ENCODE measurements around the gene DTNB.
A peak's percentile ranks its signal among the peaks of the same experiment; 100 is the strongest.
"Not testable (repeated sequence)": the region's sequence is repeated elsewhere in the genome, so short reads cannot be mapped to it uniquely, and the experiment has no call there.

The DTNB gene

DNA sequence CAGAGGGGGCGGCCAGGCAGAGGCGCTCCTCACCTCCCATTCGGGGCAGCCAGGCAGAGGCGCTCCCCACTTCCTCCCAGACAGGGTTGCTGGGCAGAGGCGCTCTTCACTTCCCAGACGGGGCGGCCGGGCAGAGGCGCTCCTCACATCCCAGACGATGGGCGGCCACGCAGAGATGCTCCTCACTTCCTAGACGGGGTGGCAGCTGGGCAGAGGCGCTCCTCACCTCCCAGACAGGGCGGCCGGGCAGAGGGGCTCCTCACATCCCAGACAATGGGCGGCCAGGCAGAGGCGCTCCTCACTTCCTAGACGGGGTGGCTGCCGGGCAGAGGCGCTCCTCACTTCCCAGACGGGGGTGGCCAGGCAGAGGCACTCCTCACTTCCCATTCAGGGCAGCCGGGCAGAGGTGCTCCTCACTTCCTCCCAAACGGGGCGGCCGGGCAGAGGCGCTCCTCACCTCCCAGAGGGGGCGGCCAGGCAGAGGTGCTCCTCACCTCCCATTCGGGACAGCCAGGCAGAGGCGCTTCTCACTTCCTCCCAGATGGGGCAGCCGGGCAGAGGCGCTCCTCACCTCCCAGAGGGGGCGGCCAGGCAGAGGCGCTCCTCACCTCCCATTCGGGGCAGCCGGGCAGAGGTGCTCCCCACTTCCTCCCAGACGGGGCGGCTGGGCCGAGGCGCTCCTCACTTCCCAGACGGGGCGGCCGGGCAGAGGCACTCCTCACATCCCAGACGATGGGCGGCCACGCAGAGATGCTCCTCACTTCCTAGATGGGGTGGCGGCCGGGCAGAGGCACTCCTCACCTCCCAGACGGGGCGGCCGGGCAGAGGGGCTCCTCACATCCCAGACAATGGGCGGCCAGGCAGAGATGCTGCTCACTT is 137.7 kb downstream of the DTNB start:
- not testable (repeated sequence) for DNase-seq

DNA sequence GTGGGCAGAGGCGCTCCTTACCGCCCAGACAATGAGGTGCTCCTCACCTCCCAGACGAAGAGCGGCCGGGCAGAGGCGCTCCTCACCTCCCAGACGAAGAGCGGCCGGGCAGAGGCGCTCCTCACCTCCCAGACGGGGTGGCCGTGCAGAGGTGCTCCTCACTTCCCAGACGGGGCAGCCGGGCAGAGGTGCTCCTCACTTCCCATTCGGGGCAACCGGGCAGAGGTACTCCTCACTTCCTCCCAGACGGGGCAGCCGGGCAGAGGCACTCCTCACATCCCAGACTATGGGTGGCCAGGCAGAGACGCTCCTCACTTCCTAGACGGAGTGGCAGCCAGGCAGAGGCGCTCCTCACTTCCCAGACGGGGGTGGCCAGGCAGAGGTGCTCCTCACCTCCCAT is 138.4 kb downstream of the DTNB start:
- DNase-seq: not testable (repeated sequence)

DNA sequence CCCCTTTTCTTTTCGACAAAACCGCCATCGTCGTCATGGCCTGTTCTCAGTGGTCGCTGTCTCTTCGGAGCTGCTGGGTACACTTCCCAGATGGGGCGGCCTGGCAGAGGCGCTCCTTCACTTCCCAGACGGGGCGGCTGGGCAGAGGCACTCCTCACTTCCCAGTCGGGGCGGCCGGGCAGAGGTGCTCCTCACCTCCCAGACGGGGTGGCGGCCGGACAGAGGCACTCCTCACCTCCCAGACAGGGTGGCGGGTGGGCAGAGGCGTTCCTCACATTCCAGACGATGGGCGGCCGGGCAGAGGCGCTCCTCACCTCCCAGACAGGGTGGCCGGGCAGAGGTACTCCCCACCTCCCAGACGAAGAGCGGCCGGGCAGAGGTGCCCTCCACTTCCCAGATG is 138.9 kb downstream of the DTNB start:
- DNase-seq: no peak

DNA sequence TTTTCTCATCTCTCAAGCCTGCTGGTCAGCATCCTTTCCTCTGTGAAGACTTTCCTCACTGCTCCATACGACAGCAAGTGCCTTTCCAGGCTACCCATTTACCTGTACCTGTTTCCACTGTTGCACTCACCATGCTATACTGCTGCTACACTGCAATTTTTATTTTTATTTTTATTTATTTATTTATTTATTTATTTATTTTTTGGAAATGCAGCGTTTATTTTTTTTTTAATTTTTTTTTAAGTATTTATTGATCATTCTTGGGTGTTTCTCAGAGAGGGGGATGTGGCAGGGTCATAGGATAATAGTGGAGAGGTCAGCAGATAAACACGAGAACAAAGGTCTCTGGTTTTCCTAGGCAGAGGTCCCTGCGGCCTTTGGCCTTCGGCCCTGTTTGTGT is 139.6 kb downstream of the DTNB start:
- not testable (repeated sequence) for DNase-seq

DNA sequence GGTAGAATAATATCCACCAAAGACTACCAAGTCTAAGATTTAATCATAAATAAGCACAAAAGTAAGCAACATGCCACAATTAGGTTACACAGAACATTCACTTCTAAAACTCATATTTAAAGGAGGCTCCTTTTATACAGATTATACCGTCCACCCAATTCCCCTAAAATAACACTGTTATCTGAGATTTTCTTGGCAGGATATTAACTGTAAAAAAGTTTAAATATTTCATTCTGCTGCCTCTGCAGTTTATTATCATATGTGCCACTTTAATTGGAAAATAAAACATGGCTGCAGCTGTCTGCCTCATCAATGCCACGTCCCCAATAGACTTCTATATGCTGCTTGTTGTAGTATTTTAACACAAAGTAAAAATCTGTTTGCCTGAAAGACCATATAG is 140.9 kb downstream of the DTNB start:
- no peak for DNase-seq

DNA sequence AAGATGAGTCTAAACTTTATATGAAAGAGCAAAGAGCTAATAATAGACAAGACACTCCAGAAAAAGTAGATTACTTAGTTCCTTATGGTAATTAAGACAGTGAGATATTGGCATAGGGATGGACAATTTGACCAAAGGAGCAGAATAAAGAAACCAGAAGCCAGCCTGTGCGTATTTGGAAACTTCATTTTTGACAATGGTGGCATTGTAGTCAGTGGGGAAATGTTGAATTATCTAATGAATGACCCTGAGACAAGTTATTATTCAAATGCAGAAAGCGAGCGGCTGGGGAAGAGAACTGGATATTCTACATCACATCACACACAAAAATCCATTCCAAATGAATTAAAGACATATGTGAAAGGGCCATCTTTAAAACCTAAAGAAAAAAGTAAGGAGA is 144.3 kb downstream of the DTNB start:
- DNase-seq: no peak

DNA sequence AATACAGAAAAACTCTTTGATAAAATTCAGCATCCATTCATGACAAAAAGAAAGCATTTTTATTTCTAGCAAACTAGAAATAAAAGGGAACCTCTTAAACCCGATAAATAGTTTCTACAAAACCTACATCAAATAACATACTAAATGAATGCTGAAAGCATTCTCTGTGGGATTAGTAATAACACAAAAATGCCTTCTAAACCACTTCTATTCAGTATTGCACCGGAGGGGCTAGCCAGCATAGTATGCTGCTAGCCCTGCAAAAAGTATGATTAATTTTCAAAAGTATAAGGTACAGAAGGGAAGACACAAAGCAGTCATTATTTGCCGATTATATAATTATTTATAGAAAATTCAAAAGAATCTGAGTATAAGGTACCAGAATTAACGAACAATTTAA is 145.2 kb downstream of the DTNB start:
- DNase-seq: no peak

DNA sequence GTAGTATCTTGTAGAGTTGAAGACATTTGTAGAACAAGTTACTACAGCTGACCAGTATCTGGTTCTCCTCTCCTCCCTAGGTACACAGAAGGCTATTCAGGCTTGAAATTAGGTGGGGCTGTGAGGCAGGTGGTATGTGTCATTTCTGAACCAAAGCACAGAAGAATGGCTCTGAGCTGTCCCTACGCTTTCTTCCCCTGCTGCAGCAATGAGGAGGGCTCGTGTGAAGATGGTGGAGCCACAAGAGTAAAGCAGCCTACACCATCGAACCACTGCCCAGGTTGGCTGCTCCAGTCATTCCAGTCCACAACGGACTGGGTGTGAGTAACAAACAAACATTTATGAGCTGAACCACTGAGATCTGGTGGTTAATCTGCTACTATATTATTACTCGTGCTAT is 148.9 kb downstream of the DTNB start:
- no peak for DNase-seq

DNA sequence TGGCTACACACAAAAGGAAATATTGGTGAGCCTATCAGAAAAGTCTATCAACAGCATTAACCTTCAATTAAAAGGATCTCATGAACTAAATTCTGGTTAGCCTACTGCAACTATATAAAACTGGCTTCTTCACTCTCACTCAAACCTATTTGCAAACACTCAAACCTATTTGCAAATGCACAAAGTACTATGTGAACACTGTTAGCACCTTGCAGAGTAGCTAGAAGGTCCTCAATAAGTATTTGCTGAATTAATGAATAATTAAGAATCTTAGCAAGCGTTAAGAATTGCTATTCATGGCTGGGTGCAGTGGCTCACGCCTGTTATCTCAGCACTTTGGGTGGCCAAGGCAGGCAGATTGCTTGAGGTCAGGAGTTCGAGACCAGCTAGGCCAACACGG is 150.3 kb downstream of the DTNB start:
- no peak for DNase-seq

DNA sequence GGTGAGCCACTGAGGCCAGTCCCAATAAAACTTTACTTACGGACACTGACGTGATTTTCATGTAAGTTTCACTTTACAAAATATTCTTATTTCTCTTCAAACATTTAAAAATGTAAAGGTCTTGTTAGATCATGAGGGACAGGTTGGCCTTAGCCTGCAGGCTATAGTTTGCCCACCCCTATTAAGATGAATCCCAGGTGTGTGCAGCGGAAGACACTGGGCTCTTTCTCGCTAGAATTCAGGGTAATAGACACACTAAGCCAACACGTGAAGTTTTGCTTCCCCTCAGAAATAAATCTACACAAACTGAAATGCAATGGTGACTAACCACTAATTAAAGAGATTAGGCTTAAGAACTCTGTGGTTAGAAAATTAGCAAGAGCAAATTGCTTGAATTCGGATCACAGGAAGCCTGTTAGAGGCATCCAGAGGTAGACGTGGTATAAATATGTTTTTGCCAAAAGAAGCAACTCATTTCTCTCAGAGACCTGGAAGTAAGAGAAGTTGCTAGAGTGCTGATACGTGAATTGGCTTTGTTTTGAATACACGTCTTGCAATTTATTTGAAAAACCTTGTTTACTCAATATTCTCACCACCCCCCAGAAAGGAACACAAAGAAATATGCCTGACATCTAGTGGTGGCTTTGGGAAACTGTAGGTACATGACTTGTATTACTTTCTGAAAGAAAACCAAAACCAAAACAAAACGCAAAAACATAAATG is 151.6 kb downstream of the DTNB start:
- peak; percentile 85 for DNase-seq

DNA sequence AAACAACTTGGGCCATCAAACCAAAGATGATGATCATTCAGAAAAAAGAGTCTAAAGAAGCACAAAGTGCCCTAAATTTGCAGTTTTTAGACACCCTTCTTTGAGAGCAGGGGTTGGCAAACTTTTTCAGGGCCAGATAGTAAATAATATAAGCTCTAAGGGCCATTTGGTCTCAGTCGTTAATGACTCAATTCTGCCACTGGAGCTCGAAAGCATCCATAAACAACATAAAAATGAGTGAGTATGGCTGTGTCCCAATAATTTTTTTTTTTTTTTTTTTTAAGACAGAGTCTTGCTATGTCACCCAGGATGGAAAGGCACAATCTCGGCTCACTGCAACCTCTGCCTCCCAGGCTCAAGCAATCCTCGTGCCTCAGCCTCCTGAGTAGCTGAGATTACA is 152.3 kb downstream of the DTNB start:
- DNase-seq: peak; percentile 14

DNA sequence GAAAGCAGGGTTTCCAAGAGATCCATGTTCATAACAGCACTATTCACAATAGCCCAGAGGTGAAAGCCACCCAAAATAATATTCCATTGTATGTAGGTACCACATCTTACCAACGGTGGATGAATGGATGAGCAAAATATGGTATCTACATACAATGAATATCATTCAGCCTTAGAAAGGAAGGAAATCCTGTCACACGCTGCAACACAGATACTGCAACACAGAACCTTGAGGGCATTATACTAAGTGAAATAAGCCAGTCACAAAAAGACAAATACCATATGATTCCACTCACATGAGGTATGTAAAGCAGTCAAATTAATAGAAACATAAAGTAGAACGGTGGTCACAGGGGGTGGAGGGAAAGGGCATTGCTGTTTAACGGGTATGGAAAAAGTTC is 155.7 kb downstream of the DTNB start:
- DNase-seq: no peak

DNA sequence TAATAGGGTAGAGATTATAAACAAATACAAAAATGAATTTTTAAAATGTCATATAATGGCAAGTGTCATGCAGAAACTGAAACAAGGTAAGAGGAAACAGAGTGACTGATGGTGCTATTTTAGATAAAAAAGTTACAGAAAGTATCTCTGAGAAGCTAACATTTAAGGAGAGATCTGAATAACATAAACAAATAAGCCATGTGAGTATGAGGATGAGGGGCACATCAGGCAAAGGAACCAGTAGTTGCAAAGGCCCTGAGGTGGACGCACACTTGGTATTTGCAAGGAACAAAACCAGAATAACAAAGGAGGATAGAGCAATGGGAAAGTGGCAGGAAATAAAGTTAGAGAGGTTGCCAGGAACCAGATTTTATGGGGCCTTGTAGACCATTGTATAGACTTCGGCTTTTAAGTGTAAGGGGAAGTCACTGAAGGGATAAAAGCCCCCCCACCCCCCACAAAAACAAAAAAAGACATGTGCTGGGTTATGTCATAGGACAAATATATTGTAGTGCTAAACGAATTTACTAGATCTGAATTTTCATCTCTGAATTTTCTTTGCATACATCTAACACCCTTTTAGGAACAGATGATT is 159.2 kb downstream of the DTNB start:
- no peak for DNase-seq

DNA sequence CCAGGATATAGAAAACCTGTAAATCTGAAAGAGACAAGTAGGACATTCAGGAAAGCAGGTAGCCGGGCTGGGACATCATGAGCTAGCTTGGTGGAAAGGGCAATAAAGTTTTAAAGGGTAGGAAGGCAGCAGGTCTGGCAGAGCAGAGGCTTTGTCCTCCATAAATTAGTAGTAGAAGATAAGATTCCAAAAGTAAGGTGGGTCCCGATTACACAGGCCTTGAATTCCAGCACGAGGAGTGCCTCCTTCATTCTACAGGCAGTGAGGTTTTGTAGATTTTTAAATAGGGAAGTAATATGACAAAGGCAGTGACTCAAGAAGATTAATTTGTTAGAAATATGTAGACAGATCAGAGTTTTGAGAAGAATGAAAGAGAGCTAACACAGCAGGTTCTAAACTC is 160.7 kb downstream of the DTNB start:
- DNase-seq: no peak

DNA sequence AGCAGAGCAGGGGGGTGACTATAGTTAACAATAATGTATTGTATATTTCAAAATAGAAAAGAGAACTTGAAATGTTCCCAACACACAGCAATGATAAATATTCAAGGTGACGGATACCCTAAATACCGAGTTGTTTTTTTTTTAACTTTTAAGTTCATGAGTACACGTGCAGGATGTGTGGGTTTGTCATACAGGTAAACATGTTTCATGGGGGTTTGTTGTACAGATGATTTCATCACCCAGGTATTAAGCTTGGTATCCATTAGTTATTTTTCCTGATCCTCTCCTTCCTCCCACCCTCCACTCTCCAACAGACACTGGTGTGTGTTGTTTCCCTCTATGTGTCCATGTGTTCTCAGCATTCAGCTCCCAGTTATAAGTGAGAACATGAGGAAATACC is 167.2 kb downstream of the DTNB start:
- DNase-seq: no peak

DNA sequence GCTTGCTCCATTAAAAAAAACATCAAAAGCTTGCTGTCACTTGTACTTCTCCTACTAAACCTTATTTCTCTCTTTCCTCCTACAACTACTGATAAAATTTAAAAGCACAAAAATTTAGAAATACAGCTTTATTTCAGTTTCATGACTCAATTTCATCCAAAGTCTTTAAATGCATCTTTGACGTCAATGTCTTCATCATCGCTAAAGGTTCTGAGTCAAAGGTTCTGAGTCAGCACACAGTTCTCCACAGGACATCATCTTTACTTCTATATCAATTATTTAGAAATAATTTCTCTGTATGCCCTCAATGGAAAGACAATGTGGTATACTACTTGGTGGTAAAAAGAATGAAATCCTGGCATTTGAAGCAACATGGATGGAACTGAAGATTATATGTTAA is 167.8 kb downstream of the DTNB start:
- no peak for DNase-seq

DNA sequence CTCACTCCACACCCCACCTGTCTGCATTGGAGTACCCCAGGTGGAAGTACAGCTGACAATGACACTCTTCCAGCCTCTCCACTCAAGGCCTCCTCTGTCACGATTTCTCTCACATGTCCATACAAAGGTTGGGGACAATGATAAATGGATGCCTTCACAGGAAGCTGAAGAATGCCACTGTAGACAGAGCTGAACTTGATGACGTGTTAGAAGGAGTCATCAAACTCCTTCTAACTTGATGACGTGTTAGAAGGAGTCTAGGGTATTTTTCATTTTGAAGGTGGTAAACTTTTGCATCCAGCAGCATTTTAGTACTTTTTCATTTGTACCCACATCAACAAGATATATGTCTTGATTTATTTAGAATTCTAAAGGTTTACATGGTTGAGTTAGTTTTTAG is 168.2 kb downstream of the DTNB start:
- no peak for DNase-seq

DNA sequence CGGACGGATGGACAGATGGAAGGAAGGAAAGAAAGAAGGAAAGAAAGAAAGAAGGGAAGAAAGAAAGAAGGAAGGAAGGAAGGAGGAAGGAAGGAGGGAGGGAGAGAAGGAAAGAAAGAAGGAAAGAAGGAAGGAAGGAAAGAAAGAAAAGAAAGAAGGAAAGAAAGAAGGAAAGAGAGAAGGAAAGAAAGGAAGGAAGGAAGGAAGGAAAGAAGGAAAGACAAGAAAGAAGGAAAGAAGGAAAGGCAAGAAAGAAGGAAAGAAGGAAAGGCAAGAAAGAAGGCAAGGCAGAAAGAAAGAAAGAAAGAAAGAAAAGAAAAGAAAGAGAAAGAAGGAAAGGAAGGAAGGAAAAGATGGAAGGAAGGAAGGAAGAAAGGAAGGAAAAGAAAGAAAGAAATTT is 169.1 kb downstream of the DTNB start:
- no peak for DNase-seq

DNA sequence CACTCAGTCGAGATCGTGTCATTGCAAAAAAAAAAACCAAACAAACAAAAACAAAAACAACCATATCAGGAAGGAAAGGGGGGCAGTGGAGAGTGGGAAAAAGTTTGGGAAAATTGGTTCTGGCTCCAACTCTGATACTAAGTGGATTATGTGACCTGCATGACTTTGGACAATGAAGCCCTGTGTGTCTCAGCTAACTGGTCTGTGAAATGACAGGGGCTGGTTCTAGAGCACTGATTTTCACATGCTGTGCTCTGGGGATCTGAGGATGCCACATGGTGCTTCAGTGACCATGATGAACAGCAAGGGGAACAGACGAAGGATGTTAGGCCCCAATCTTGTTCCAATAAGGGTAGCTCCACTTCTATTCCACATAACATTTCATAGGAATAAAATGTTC is 174.2 kb downstream of the DTNB start:
- DNase-seq: no peak

DNA sequence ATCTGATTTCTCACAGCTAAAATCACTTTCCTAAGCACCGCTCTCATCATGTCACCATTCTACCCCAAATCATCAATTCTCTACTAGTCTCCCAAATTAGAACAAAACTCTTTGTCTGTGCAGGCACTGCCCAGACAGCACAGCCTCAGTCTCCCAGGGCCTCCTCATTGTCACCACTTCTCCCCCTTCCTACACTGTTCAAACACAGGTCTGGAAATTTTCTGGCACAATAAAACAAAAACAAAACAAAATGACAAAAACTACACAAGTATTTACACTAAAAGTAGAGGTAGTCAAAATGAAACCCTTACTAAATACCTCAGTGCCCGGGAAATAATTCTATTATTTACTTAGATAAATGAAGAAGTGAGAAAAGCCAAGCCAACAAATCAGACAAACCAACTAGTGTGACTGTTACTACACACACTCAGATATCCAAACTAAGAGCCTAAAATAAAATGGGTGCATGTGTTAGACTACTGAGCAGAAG is 175.4 kb downstream of the DTNB start:
- no peak for DNase-seq

DNA sequence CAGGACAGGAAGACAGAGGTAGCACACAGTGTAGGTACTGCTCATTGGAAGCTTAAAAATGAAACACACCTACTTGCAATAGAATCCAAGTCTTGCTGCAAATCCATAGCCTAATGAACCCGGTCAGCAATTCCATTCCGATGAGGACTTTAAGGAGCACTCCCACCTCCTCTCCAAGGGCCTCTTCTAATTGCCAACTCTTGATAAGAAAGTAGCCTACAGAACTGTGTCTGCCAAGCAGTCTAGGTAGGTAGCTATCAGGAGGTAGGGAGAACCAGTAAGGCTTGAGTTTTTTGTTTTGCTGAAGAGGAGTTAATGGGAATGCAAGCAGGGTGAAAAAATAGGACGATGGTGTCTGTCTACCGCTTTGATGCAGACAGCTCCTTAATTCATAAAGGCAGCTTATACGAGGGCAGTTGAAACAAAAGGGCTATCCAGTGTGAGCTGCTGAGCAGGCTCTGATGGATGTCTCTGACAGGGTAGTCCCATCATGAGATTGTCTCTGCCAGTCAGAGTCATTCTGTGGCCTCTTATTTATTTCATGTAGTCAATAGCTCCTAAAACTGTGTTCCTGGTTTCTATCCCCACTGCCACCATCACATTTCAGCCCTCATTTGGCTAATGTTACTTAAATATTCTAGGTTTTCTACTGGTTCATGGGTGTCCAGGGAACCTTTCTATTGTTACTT is 176.0 kb downstream of the DTNB start:
- no peak for DNase-seq

DNA sequence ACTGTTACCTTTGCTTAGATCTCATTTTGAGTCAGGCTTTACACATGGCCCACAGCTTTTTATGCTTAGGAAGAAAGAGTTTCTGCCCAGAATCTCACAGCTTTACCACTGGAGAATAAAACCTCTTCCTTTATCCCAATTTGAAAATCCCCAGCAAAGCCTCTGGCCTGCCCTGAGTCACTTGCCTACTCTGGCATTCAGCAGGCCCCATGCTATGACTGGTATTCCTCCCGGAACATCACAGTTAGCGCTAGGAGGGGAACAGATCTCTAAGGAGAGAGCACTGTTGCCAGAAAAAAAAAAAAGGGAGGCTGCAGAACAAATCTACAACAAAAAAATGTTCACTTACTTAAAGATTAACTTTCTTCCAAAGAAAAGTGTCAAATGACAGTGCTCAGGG is 178.8 kb downstream of the DTNB start:
- no peak for DNase-seq

DNA sequence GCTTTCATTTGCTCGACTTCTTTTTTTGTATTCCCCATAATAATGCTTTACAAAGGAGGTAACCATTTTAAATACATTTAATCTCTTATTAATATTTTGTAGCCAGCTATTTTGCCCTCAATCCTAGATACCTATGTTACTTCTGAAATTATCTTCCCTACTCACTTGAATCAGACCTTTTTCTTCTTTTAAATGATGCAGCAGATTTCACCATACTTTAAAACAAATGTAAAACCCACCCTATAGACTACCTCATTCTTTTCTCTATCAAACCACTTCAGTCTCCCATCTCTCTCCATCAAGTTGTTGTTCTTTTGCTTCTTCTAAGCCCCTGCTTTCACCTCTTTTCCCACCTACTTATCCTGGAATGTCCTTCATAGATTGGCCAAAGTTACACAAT is 180.2 kb downstream of the DTNB start:
- no peak for DNase-seq

Measured in DMS79 treated with DMSO at 0.1 percent for 48 hours (cell line).